CD14-positive monocyte (primary cell): Measurements from ENCODE around the gene MAP2K7. TPM values are rescaled to one million over a fixed set of nuclear protein-coding genes. Genes with fewer than 3 reads are reported as not detected.

Source experiments
- DNase-seq, 3 donors: peaks; one replicate each; pipeline ENCODE4 v3.0.0-alpha.2; 2011 to 2022
- H2AFZ ChIP-seq: 2 replicates; pipeline ENCODE4 v1.6.0; 2012; ENCODE audit warnings: mild to moderate bottlenecking, low read depth, low read length, inconsistent platforms; ENCODE audit not compliant: insufficient read depth, poor library complexity, severe bottlenecking
- H3K27ac ChIP-seq, 2 donors: 1 replicate in 1 of 2; 2 replicates in 1 of 2; pipeline ENCODE4 v1.5.1; 2012 to 2013; ENCODE audit warnings: low read length in 2 of 2, control low read depth in 1 of 2, inconsistent platforms in 1 of 2, low read depth in 1 of 2, mild to moderate bottlenecking in 1 of 2
- H3K27me3 ChIP-seq, 2 donors: one replicate each; pipeline versions ENCODE4 v1.6.0 to v1.6.1; 2011 to 2013; ENCODE audit warnings: low read length in 2 of 2; ENCODE audit not compliant: control insufficient read depth in 2 of 2, insufficient read depth in 2 of 2
- H3K36me3 ChIP-seq, 2 donors: replicated peaks in 1 of 2; 1 replicate in 1 of 2; 2 replicates in 1 of 2; pipeline versions ENCODE4 v1.5.1 to v1.6.1; 2012 to 2013; ENCODE audit warnings: low read length in 2 of 2, control low read depth in 1 of 2, inconsistent platforms in 1 of 2, mild to moderate bottlenecking in 1 of 2; ENCODE audit not compliant: insufficient read depth in 2 of 2, control insufficient read depth in 1 of 2
- H3K4me1 ChIP-seq, 2 donors: 1 replicate in 1 of 2; 2 replicates in 1 of 2; pipeline versions ENCODE4 v1.5.1 to v1.6.1; 2012 to 2013; ENCODE audit warnings: low read length in 2 of 2, control low read depth in 1 of 2, inconsistent platforms in 1 of 2, mild to moderate bottlenecking in 1 of 2, moderate library complexity in 1 of 2; ENCODE audit not compliant: insufficient read depth in 2 of 2, control insufficient read depth in 1 of 2
- H3K4me2 ChIP-seq: replicated peaks from 2 replicates; pipeline ENCODE3; 2012; ENCODE audit warnings: low read length, moderate library complexity, mild to moderate bottlenecking; ENCODE audit not compliant: poor library complexity, severe bottlenecking; ENCODE audit errors: extremely low read depth
- H3K4me3 ChIP-seq, 3 experiments: fragments of 200-600 bp in 1 of 3; sonication (generic) in 1 of 3; replicated peaks in 1 of 3; 1 replicate in 2 of 3; 2 replicates in 1 of 3; pipeline ENCODE4 v1.5.1; 2011 to 2013; ENCODE audit warnings: low read length in 3 of 3, mild to moderate bottlenecking in 3 of 3, control low read depth in 2 of 3, low read depth in 2 of 3, inconsistent platforms in 1 of 3, moderate library complexity in 1 of 3
- H3K79me2 ChIP-seq: 2 replicates; pipeline ENCODE4 v1.6.0; 2012; ENCODE audit warnings: mild to moderate bottlenecking, control low read depth, inconsistent platforms, low read length, moderate library complexity; ENCODE audit not compliant: insufficient read depth
- H3K9ac ChIP-seq: 2 replicates; pipeline ENCODE4 v1.6.0; 2017; ENCODE audit warnings: low read length, mild to moderate bottlenecking; ENCODE audit not compliant: insufficient read depth, poor library complexity, severe bottlenecking
- H3K9me3 ChIP-seq, 2 donors: replicated peaks in 1 of 2; 1 replicate in 1 of 2; 2 replicates in 1 of 2; pipeline versions ENCODE4 v1.5.1 to v1.6.1; 2012 to 2013; ENCODE audit warnings: low read length in 2 of 2, control low read depth in 1 of 2; ENCODE audit not compliant: control insufficient read depth in 1 of 2, insufficient read depth in 1 of 2
- H4K20me1 ChIP-seq: 2 replicates; pipeline ENCODE4 v1.6.0; 2012; ENCODE audit warnings: mild to moderate bottlenecking, low read length, control low read depth, moderate library complexity; ENCODE audit not compliant: insufficient read depth
- H3K27ac Mint-ChIP-seq, 7 donors: one replicate each; pipeline ENCODE4 v1.8.0; 2020; ENCODE audit warnings: mild to moderate bottlenecking in 7 of 7, mixed read lengths in 7 of 7, moderate library complexity in 6 of 7, inconsistent platforms in 2 of 7
- H3K27me3 Mint-ChIP-seq, 3 donors: one replicate each; pipeline ENCODE4 v1.8.0; 2021 to 2022; ENCODE audit warnings: low read depth in 3 of 3, mild to moderate bottlenecking in 3 of 3, mixed read lengths in 3 of 3, moderate library complexity in 3 of 3, inconsistent platforms in 1 of 3
- H3K36me3 Mint-ChIP-seq, 2 donors: one replicate each; pipeline ENCODE4 v1.8.0; 2020; ENCODE audit warnings: mixed read lengths in 2 of 2, inconsistent platforms in 1 of 2, mild to moderate bottlenecking in 1 of 2
- H3K4me1 Mint-ChIP-seq: one replicate; pipeline ENCODE4 v1.8.0; 2020; ENCODE audit warnings: mild to moderate bottlenecking, mixed read lengths
- H3K4me3 Mint-ChIP-seq, 2 donors: one replicate each; pipeline ENCODE4 v1.8.0; 2020; ENCODE audit warnings: mild to moderate bottlenecking in 2 of 2, mixed read lengths in 2 of 2, moderate library complexity in 1 of 2
- H3K9me3 Mint-ChIP-seq, 7 donors: one replicate each; pipeline ENCODE4 v1.8.0; 2020 to 2022; ENCODE audit warnings: mixed read lengths in 7 of 7, mild to moderate bottlenecking in 6 of 7, moderate library complexity in 6 of 7, inconsistent platforms in 2 of 7
- CTCF ChIP-seq: fragments of 200-600 bp; IDR thresholded peaks from one replicate; pipeline ENCODE4 v1.8.0; 2022; ENCODE audit warnings: antibody characterized with exemption, mild to moderate bottlenecking
- WGBS: methylation state at CpG from one replicate; pipeline ENCODE4 v1.1.5; 2013; ENCODE audit warnings: missing lambda C conversion rate; ENCODE audit not compliant: insufficient coverage; 5-methylcytosine and 5-hydroxymethylcytosine counted together
- intact Hi-C, 2 donors: fragments of 100-400 bp; cut with micrococcal nuclease; formaldehyde crosslinking; loops; one replicate each; pipeline versions ENCODE4 v1.15.0 to v1.15.1; 2023
- polyA plus RNA-seq, 3 donors: library from polyadenylated mRNA; depleted of rRNA in 1 of 3; unstranded in 2 of 3; stranded (reverse) in 1 of 3; fragments of 300-500 nt in 2 of 3; fragments of >200 nt in 1 of 3; fragmentation: Illumina TruSeq in 2 of 3; gene quantifications; 1 replicate in 2 of 3; 2 replicates in 1 of 3; pipeline ENCODE4 v1.2.3, GENCODE V29; 2012 to 2021

The MAP2K7 gene
- polyA plus RNA-seq, 3 donors, result 0.92 to 39.5 (median 1.5) TPM

GRCh38 chr19:7943444-7944176, 39.9 kb downstream of the MAP2K7 start, which contains the start of gene TIMM44:
Gene TIMM44 (minus strand): TSS chr19:7943666. CDS start chr19:7943651, 15 bp downstream.
- Mint-ChIP-seq H3K4me1 (peaks cover 18% of the 10 kb centered on the region), H3K9me3 (peaks cover 0 to 2% (median 0%) of the 10 kb centered on the region in 7 donors), H3K36me3 (peaks cover 15 to 24% of the 10 kb centered on the region in 2 donors), H3K27ac (peak within 1 kb of the TSS; percentile 94 to 98 (median 97)), H3K27me3 (peaks cover 0 to 3% (median 0%) of the 10 kb centered on the region in 3 donors), H3K4me3 (peak within 1 kb of the TSS; percentile 87 to 92)
- Histone ChIP-seq H3K9me3 (no peaks in the 10 kb centered on the region), H3K36me3 (peaks cover 16 to 17% of the 10 kb centered on the region in 2 donors), H2AFZ (peak within 1 kb of the TSS; percentile 93), H3K4me2 (peak within 1 kb of the TSS; percentile 79), H3K4me3 (peak within 1 kb of the TSS; percentile 44 to 84 (median 84)), H3K4me1 (peaks cover 8 to 21% of the 10 kb centered on the region in 2 donors), H4K20me1 (no peaks in the 10 kb centered on the region), H3K27me3 (no peaks in the 10 kb centered on the region), H3K79me2 (peaks cover 23% of the 10 kb centered on the region), H3K27ac (peak within 1 kb of the TSS; percentile 90 to 91), H3K9ac (peak within 1 kb of the TSS; percentile 89)
- intact Hi-C loops, result loop anchor here (1.0 to 10.0 kb wide), 3 partner anchors 23 to 311 kb away; partner anchors contain the start of gene SNAPC2 (in 1 of the 2)
- DNase-seq, result peak; percentile 99 to 100 (median 99)
- WGBS, result 0% methylated on average over 56 of the region's 56 CpGs
- TF ChIP-seq CTCF, result no peak

- Mint-ChIP-seq H3K9me3 (peaks cover 0 to 2% (median 0%) of the 10 kb centered on the region in 7 donors), H3K27me3 (peaks cover 0 to 3% (median 0%) of the 10 kb centered on the region in 3 donors)
Observed at GRCh38 chr19:7944177-7944761, 40.6 kb downstream of the MAP2K7 start.

More at GRCh38 chr19:7944177-7944761, 40.6 kb downstream of the MAP2K7 start:
- Histone ChIP-seq H3K4me2 (peak overlapping the region; percentile 76), H3K27me3 (no peaks in the 10 kb centered on the region), H4K20me1 (no peaks in the 10 kb centered on the region), H3K9ac (peak overlapping the region; percentile 89), H3K36me3 (peaks cover 14 to 16% of the 10 kb centered on the region in 2 donors), H2AFZ (peak overlapping the region; percentile 93), H3K4me1 (peaks cover 8 to 21% of the 10 kb centered on the region in 2 donors), H3K4me3 (peak overlapping the region; percentile 44 to 84 (median 48)), H3K9me3 (no peaks in the 10 kb centered on the region), H3K27ac (peak overlapping the region; percentile 66 to 91), H3K79me2 (peaks cover 23% of the 10 kb centered on the region)
- 8% methylated on average over 12 of the region's 18 CpGs for WGBS
- Mint-ChIP-seq H3K27ac (peak overlapping the region; percentile 94 to 98 (median 97)), H3K4me1 (peaks cover 18% of the 10 kb centered on the region), H3K4me3 (peak overlapping the region; percentile 87 to 92), H3K36me3 (peaks cover 10 to 18% of the 10 kb centered on the region in 2 donors)
- peak; percentile 84 to 85 (median 84) for DNase-seq
- TF ChIP-seq CTCF, result peak; percentile 94
- intact Hi-C loops, result loop anchor here (2.0 to 10.0 kb wide), 2 partner anchors 59 to 311 kb away; no protein-coding TSS in a partner anchor
